Activated CD4-positive, alpha-beta T cell treated with anti-CD3 and anti-CD28 coated beads, Interleukin-2, amount 50 U/mL, for 4 hours (primary cell): Measurements from ENCODE around the gene UTP14C.
A peak's percentile ranks its signal among the peaks of the same experiment; 100 is the strongest.
"Not testable (repeated sequence)": the region's sequence is repeated elsewhere in the genome, so short reads cannot be mapped to it uniquely, and the experiment has no call there.

Experiments used
- DNase-seq, 2 experiments: peaks; one replicate each; pipeline ENCODE4 v3.0.0-alpha.2; 2020

The UTP14C gene

GRCh38 chr13:52051400-52051799, 26.9 kb downstream of the UTP14C start:
- DNase-seq: no peak

GRCh38 chr13:52053460-52053859, 29.0 kb downstream of the UTP14C start:
- DNase-seq: no peak

GRCh38 chr13:52061064-52061463, 36.6 kb downstream of the UTP14C start:
- DNase-seq: not testable (repeated sequence)

GRCh38 chr13:52061587-52061986, 37.1 kb downstream of the UTP14C start:
- DNase-seq: no peak

- no peak for DNase-seq
Measured at GRCh38 chr13:52067237-52067636, 42.7 kb downstream of the UTP14C start.

- DNase-seq: peak in 1 of 2 experiments; percentile 17
Measured at GRCh38 chr13:52070929-52071523, 46.5 kb downstream of the UTP14C start.
